ENCODE measurements around the gene CTRB2. TPM values are rescaled to one million over a fixed set of nuclear protein-coding genes. Genes with fewer than 3 reads are reported as not detected.

CTRB2 gene
- polyA plus RNA-seq, 1 experiment: not detected

DNA sequence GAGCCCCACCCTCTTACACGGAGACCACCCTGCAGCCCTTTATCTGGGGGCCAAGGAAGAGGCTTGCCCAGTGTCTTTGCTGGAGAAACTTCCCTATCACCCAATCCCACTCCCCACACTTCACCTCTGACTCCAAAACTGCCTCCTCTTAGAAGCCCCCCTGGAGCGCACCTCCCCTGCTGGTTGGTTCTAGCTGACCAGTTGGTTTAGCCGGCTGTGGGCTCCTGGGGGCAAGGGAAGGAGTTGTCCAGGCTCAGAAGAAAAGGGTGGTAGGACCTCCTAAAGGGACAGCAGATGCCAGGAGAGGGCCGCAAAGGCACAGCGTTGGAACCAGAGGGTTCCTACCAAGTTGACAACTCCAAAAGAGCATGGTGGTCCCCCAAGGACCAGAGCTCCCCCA is 42.5 kb upstream of the CTRB2 start:
- Histone ChIP-seq H3K27me3 (ENCODE audit: control insufficient read depth, insufficient read depth, low read length) (no peaks in the 10 kb centered on the region), H3K9me3 (ENCODE audit: control insufficient read depth, insufficient read depth, low read length) (no peaks in the 10 kb centered on the region; the same call in 1 of the 2 replicates), H3K27ac (ENCODE audit: low read depth, low read length) (peak overlapping the region; percentile 65), H3K4me3 (ENCODE audit: low read depth, low read length) (peak overlapping the region; percentile 84)
- no peak for TF ChIP-seq CTCF (IDR thresholded peaks at IDR 0.05; ENCODE audit: low read depth, low read length)
- ChIA-PET POLR2A (interaction anchor here (0.6 to 2.3 kb wide), 3 partner anchors 15 to 56 kb away, joined by 3 to 12 read pairs (median 10); no protein-coding TSS in a partner anchor), CTCF (interaction anchor here (1.4 kb wide), 1 partner anchor 16 kb away, joined by 5 read pairs; no protein-coding TSS in a partner anchor)
- no peak for DNase-seq (ENCODE audit: low read depth, low spot score)

DNA sequence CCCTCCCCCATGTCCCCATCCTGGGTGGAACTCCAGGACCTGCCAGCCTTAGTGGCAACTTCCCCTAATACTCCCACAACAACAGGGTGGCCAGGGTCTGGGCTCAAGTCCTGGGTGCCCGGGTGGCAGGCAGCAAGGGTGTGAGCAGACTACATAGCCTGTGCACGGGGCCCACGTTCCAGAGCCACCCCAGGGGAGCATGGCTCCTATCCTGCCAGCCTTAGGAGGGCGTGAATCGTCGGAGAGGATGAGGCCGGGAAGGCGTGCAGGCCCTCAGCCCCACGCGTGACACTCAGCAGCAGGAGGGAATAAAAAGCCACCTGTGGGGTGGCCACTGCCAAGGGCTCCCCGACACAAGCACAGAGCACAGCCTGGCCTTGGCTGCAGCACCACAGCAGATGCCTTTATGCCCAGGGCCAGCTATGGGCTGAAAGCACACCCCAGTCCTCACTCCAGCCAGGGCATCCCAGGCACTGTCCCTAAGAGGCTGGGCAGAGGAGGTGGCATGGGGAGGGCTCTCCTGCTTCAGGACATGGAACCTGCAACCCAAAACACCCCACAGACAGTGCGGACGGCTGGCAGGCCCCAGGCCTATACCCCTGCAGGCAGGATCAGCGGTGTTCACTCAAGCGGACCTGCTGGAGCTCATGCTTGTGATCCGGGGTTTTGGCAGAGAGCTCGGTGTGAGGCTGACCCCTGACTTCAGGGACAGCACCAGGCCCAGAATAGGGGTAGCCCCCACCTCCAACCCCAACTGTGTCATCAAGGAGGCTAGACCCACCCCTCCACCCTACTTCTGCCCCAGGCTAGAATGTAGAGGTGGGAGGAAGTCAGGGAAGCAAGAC is 41.8 kb upstream of the CTRB2 start:
- Histone ChIP-seq H3K9me3 (ENCODE audit: control insufficient read depth, insufficient read depth, low read length) (no peaks in the 10 kb centered on the region; the same call in 1 of the 2 replicates), H3K4me3 (ENCODE audit: low read depth, low read length) (peak overlapping the region; percentile 84), H3K27me3 (ENCODE audit: control insufficient read depth, insufficient read depth, low read length) (no peaks in the 10 kb centered on the region), H3K27ac (ENCODE audit: low read depth, low read length) (peak overlapping the region; percentile 21)
- no peak for DNase-seq (ENCODE audit: low read depth, low spot score)
- ChIA-PET CTCF (no interaction called here), POLR2A (no interaction called here)
- no peak for TF ChIP-seq CTCF (IDR thresholded peaks at IDR 0.05; ENCODE audit: low read depth, low read length)

DNA sequence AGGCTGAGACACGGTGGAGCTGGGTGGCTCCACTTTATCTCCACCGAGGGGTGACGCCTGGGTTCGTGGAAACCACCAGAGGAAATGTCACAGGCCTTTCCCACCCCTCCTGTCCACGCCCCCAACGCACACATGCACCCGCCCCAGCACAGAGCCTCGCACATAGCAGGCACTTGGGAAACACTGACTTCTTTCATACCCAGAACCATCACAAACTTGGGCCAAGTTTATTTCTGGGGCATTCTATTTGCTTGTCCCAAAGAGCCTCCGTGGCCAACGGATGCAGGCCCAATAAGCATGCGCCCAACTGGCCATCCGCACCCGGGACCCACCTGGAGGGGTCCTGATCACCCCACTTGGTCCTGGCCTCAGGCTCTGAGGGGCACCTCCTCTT is 41.2 kb upstream of the CTRB2 start:
- no peak for TF ChIP-seq CTCF (IDR thresholded peaks at IDR 0.05; ENCODE audit: low read depth, low read length)
- no peaks in the 10 kb centered on the region for H3K27me3 ChIP-seq (ENCODE audit: control insufficient read depth, insufficient read depth, low read length)
- POLR2A ChIA-PET: no interaction called here
- H3K27ac ChIP-seq (ENCODE audit: low read depth, low read length): peak overlapping the region; percentile 100
- no peaks in the 10 kb centered on the region; the same call in 1 of the 2 replicates for H3K9me3 ChIP-seq (ENCODE audit: control insufficient read depth, insufficient read depth, low read length)
- no peak for DNase-seq (ENCODE audit: low read depth, low spot score)
- CTCF ChIA-PET: interaction anchor here (1.0 kb wide), 1 partner anchor 14 kb away, joined by 5 read pairs; no protein-coding TSS in a partner anchor
- no peak overlapping the region for H3K4me3 ChIP-seq (ENCODE audit: low read depth, low read length)

- CTCF ChIA-PET: interaction anchor here (1.0 kb wide), 1 partner anchor 13 kb away, joined by 5 read pairs; no protein-coding TSS in a partner anchor
- DNase-seq (ENCODE audit: low read depth, low spot score): no peak
- no peak for TF ChIP-seq CTCF (IDR thresholded peaks at IDR 0.05; ENCODE audit: low read depth, low read length)
- Histone ChIP-seq H3K27ac (ENCODE audit: low read depth, low read length) (peak overlapping the region; percentile 100), H3K9me3 (ENCODE audit: control insufficient read depth, insufficient read depth, low read length) (no peaks in the 10 kb centered on the region; the same call in 1 of the 2 replicates), H3K4me3 (ENCODE audit: low read depth, low read length) (peak overlapping the region; percentile 22; the same call in 1 of the 2 replicates), H3K27me3 (ENCODE audit: control insufficient read depth, insufficient read depth, low read length) (no peaks in the 10 kb centered on the region)
- POLR2A ChIA-PET: no interaction called here
These were observed 40.3 kb upstream of the CTRB2 start for GRCh38 chr16:75247249-75247648.
